ENCODE results near the gene CYP2D6. TPM values are rescaled to one million over a fixed set of nuclear protein-coding genes. Genes with fewer than 3 reads are reported as not detected.

Gene CYP2D6
- total RNA-seq, 1 donor from 2014 or later: 0.16 TPM

DNA sequence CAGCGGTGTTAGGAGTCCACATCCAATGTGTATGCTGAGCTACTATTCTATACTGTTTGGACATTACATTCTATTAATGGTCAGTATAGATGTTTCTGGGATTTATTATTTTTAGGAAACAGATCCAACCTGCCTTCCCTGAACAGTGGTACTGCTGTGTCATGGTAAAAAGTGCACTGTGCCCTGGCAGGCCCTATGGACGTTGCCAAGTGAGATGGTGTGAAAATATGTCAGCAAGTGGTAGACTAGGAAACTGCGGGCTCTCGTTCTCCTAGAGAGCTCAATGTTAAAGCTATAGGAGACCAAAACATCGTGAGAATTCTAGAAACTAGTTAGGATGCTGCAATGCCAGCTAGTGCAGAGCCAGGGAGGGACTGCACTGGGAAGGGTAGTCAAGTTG is 26.0 kb upstream of the CYP2D6 start:
- no peaks in the 10 kb centered on the region for H3K36me3 ChIP-seq
- H3K4me1 ChIP-seq: peaks cover 11% of the 10 kb centered on the region
- no peak for DNase-seq
- intact Hi-C loops (cut with micrococcal nuclease): no loop called here
- H3K27ac ChIP-seq (replicated peaks): no peak overlapping the region
- H3K27me3 ChIP-seq (ENCODE audit: low read depth): no peaks in the 10 kb centered on the region
- no peak overlapping the region for H3K4me3 ChIP-seq
- no peaks in the 10 kb centered on the region for H3K9me3 ChIP-seq (replicated peaks)
- TF ChIP-seq, protein P1, sequence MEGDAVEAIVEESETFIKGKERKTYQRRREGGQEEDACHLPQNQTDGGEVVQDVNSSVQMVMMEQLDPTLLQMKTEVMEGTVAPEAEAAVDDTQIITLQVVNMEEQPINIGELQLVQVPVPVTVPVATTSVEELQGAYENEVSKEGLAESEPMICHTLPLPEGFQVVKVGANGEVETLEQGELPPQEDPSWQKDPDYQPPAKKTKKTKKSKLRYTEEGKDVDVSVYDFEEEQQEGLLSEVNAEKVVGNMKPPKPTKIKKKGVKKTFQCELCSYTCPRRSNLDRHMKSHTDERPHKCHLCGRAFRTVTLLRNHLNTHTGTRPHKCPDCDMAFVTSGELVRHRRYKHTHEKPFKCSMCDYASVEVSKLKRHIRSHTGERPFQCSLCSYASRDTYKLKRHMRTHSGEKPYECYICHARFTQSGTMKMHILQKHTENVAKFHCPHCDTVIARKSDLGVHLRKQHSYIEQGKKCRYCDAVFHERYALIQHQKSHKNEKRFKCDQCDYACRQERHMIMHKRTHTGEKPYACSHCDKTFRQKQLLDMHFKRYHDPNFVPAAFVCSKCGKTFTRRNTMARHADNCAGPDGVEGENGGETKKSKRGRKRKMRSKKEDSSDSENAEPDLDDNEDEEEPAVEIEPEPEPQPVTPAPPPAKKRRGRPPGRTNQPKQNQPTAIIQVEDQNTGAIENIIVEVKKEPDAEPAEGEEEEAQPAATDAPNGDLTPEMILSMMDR (IDR thresholded peaks at IDR 0.05; ENCODE audit: borderline replicate concordance): no peak

DNA sequence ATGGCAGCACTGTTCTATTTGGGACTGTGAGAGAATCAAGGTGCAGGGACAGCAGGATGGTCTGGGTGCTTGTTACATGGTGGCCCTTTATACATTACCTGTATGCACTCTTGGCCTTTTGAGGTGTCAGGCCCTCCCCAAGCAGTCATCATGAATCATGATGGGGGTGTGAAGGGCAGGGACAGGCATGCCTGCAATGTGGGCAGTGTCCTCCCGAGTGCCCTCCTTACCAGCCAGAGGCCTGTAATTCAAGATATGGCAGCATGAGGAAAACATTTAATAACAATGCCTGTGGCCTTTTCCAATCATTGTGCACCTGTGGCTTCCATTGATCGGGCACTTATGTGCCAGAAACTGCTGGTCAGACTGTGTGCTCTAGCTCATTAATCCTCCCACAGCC is 25.5 kb upstream of the CYP2D6 start:
- TF ChIP-seq, protein P1 (IDR thresholded peaks at IDR 0.05; ENCODE audit: borderline replicate concordance): no peak
- Histone ChIP-seq H3K9me3 (replicated peaks) (no peaks in the 10 kb centered on the region), H3K4me3 (no peak overlapping the region), H3K27ac (replicated peaks) (no peak overlapping the region), H3K36me3 (no peaks in the 10 kb centered on the region), H3K4me1 (peaks cover 11% of the 10 kb centered on the region), H3K27me3 (ENCODE audit: low read depth) (no peaks in the 10 kb centered on the region)
- DNase-seq: no peak
- intact Hi-C loops (cut with micrococcal nuclease): no loop called here

DNA sequence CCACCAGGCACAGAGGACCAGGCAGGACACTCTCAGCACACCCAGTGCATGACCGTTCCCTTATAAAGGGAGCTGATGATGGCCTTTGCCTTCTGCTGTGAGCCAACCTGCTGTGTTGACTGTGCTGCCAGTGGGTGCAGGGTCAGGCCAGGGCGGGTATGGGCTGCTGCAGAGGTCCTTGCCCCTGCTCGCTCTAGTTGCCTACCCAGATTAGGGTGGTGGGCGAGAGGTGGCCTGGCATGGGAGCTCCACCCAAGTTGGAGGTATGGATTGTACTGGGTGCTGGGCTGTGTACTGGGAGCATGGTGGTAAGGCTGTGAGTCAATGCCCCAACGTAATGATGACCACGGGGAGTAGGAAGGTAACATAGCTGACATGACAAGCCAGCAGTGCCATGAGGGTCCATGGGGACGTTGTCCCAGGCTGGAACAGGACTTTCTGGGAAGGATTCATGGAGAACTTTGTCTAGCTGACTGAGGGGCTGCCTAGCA is 24.5 kb upstream of the CYP2D6 start:
- DNase-seq: no peak
- no peaks in the 10 kb centered on the region for H3K27me3 ChIP-seq (ENCODE audit: low read depth)
- no peak overlapping the region for H3K4me3 ChIP-seq
- H3K36me3 ChIP-seq: no peaks in the 10 kb centered on the region
- H3K9me3 ChIP-seq (replicated peaks): no peaks in the 10 kb centered on the region
- H3K4me1 ChIP-seq: peaks cover 11% of the 10 kb centered on the region
- TF ChIP-seq, protein P1 (IDR thresholded peaks at IDR 0.05; ENCODE audit: borderline replicate concordance): no peak
- intact Hi-C loops (cut with micrococcal nuclease): no loop called here
- H3K27ac ChIP-seq (replicated peaks): no peak overlapping the region

DNA sequence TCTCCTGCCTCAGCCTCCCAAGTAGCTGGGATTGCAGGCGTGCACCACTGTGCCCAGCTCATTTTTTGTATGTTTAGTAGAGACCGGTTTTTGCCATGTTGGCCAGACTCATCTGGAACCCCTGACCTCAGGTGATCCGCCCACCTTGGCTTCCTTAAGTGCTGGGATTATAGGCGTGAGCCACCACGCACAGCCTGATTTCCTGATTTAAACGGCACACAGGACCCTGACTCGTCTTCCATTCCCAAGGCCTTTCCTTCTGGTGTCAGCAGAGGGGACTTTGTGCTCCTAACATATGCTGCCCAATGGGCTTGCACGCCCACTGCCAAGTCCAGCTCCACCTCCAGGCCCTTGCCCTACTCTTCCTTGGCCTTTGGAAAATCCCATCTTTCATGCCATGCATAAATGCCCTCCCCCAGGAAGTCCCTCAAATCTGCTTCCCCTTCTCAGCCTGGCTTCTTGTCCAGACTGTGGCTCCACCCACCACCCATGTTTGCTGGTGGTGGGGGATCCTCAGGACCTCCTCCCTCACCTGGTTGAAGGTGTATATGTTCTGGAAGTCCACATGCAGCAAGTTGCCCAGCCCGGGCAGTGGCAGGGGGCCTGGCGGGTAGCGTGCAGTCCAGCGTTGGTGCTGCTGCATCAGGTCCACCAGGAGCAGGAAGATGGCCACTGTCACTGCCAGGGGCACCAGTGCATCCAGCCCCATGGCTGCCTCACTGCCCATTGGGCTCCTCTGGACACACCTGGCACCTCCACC is 23.9 kb upstream of the CYP2D6 start:
- no peak overlapping the region for H3K4me3 ChIP-seq
- H3K9me3 ChIP-seq (replicated peaks): no peaks in the 10 kb centered on the region
- no peaks in the 10 kb centered on the region for H3K27me3 ChIP-seq (ENCODE audit: low read depth)
- no peak for DNase-seq
- intact Hi-C loops (cut with micrococcal nuclease): no loop called here
- H3K36me3 ChIP-seq: no peaks in the 10 kb centered on the region
- TF ChIP-seq, protein P1 (IDR thresholded peaks at IDR 0.05; ENCODE audit: borderline replicate concordance): no peak
- H3K4me1 ChIP-seq: peaks cover 11% of the 10 kb centered on the region
- H3K27ac ChIP-seq (replicated peaks): no peak overlapping the region

DNA sequence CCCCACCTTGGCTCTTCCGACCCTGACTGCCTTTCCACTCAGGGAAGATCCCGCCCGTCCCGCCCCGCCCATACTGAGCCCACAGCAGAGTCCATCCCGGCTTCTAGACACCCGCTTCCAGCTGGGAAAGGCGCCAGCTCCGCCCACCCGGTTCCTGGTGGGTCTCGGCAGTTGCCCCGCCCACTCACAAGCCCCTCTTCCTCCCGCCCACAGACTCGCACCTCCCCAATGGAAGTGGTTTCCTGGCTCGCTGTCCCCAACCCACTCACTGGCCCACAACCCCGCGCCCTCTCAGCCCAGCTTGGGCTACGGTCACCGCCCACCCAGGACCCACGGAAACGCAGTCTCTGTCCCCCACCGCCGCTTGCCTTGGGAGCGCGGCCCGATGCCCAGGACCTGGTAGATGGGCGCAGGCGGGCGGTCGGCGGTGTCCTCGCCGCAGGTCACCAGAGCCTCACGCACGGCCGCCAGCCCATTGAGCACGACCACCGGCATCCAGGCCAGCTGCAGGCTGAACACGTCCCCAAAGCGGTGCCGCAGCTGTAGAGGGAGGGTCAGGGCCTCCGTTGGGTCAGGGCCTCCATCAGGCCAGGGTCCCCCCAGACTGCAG is 22.2 kb upstream of the CYP2D6 start:
- H3K27me3 ChIP-seq (ENCODE audit: low read depth): no peaks in the 10 kb centered on the region
- TF ChIP-seq, protein P1 (IDR thresholded peaks at IDR 0.05; ENCODE audit: borderline replicate concordance): no peak
- no peak for DNase-seq
- intact Hi-C loops (cut with micrococcal nuclease): no loop called here
- H3K9me3 ChIP-seq (replicated peaks): no peaks in the 10 kb centered on the region
- H3K4me3 ChIP-seq: peak overlapping the region; percentile 19
- peaks cover 11% of the 10 kb centered on the region for H3K4me1 ChIP-seq
- H3K27ac ChIP-seq (replicated peaks): no peak overlapping the region
- H3K36me3 ChIP-seq: no peaks in the 10 kb centered on the region
